BE2C (cell line): Measurements from ENCODE around the gene GUK1.

Experiments used
- DNase-seq: peaks from one replicate; pipeline ENCODE4 v3.0.0-alpha.2; 2020
- H3K27me3 ChIP-seq: fragments of 250-450 bp; sonication (Bioruptor Pico); 2 replicates; pipeline ENCODE4 v1.5.1; 2020; ENCODE audit warnings: mild to moderate bottlenecking
- H3K36me3 ChIP-seq: fragments of 250-450 bp; sonication (Bioruptor Pico); 2 replicates; pipeline ENCODE4 v1.5.1; 2020; ENCODE audit warnings: mild to moderate bottlenecking
- H3K4me1 ChIP-seq: fragments of 250-450 bp; sonication (Bioruptor Pico); 2 replicates; pipeline ENCODE4 v1.5.1; 2020
- H3K4me3 ChIP-seq: 2 replicates; pipeline ENCODE4 v1.5.1; 2011; ENCODE audit warnings: low read depth, low read length
- H3K9me3 ChIP-seq: fragments of 250-450 bp; sonication (Bioruptor Pico); 2 replicates; pipeline ENCODE4 v1.5.1; 2020
- TF ChIP-seq, protein P1 (sequence below): IDR thresholded peaks from 2 replicates; pipeline ENCODE4 v1.5.1; 2012; ENCODE audit warnings: mild to moderate bottlenecking, low read depth, low read length

Gene GUK1

DNA sequence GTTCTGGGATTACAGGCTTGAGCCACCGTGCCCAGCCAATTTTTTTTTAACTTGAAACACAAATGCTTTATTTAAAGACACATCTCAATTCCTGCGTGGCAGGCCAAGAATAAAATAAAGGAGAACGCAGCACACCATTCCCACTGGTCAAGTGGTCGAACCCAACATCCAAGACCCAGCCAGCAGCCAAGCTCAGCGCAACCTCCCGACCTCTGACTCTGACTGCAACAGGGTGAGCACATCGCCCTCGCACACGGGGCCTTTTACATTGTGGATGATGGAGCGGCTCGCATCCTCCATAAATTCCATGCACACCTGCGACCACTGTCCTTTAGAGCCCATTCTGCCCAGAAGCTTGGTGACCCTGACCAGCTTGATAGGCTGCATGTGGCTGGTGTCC lies 5.5 kb upstream of the GUK1 start:
- TF ChIP-seq, protein P1, sequence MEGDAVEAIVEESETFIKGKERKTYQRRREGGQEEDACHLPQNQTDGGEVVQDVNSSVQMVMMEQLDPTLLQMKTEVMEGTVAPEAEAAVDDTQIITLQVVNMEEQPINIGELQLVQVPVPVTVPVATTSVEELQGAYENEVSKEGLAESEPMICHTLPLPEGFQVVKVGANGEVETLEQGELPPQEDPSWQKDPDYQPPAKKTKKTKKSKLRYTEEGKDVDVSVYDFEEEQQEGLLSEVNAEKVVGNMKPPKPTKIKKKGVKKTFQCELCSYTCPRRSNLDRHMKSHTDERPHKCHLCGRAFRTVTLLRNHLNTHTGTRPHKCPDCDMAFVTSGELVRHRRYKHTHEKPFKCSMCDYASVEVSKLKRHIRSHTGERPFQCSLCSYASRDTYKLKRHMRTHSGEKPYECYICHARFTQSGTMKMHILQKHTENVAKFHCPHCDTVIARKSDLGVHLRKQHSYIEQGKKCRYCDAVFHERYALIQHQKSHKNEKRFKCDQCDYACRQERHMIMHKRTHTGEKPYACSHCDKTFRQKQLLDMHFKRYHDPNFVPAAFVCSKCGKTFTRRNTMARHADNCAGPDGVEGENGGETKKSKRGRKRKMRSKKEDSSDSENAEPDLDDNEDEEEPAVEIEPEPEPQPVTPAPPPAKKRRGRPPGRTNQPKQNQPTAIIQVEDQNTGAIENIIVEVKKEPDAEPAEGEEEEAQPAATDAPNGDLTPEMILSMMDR: no peak
- peaks cover 39% of the 10 kb centered on the region for H3K27me3 ChIP-seq

DNA sequence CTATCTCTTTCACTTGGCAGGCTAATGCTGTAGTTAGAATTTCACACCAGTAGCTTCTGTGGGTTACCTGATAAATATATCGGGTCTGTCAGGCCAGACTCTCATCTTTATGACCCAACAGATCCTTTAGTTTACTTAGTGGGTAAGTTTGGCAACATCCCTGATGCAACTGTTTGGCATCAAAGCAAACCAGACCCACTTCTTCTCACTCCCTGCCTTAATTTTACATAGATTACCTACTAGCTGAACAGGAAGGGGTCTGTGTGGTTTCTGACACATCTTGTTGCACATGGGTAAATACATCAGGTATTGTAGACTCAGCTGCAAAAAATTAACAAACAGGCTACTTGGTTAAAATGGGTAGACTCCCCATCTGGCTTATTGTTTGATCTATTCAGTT lies 3.2 kb upstream of the GUK1 start:
- Histone ChIP-seq H3K4me3 (no peak overlapping the region), H3K27me3 (peaks cover 39% of the 10 kb centered on the region), H3K4me1 (peaks cover 1% of the 10 kb centered on the region; the same call in 1 of the 2 replicates), H3K36me3 (peaks cover 2% of the 10 kb centered on the region; the same call in 1 of the 2 replicates), H3K9me3 (no peaks in the 10 kb centered on the region)
- DNase-seq: no peak
- TF ChIP-seq, protein P1: no peak

More for the DNA sequence above, 5.5 kb upstream of the GUK1 start:
- DNase-seq: no peak
- Histone ChIP-seq H3K4me3 (no peak overlapping the region), H3K4me1 (no peaks in the 10 kb centered on the region), H3K36me3 (no peaks in the 10 kb centered on the region), H3K9me3 (no peaks in the 10 kb centered on the region)

DNA sequence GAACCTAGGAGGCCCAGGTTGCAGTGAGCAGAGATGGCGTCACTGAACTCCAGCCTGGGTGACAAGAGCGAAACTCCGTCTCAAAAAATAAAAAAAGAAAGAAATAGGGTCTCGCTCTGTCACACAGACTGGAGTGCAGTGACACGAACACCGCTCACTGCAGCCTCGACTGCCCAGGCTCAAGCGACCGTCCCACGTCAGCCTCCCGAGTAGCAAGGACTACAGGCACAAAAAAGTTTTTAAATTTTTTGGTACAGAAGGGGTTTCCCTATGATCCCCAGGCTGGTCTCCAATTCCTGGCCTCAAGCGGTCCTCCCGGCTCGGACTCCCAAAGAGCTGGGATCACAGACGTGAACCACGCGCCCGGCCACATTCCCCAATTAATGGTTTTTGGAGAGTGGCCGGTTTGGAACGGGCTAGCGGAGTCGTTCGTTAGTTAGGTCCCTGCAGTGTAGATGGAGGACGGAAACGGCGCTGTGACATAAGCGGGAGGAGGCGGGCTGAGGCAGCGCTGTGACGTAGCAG lies 611 bp upstream of the GUK1 start:
- H3K9me3 ChIP-seq: no peaks in the 10 kb centered on the region
- peaks cover 6% of the 10 kb centered on the region; the same call in 1 of the 2 replicates for H3K4me1 ChIP-seq
- DNase-seq: no peak
- TF ChIP-seq, protein P1: no peak
- H3K4me3 ChIP-seq: peak overlapping the region; percentile 65
- H3K36me3 ChIP-seq: peaks cover 3% of the 10 kb centered on the region; the same call in 1 of the 2 replicates
- peaks cover 18% of the 10 kb centered on the region for H3K27me3 ChIP-seq

DNA sequence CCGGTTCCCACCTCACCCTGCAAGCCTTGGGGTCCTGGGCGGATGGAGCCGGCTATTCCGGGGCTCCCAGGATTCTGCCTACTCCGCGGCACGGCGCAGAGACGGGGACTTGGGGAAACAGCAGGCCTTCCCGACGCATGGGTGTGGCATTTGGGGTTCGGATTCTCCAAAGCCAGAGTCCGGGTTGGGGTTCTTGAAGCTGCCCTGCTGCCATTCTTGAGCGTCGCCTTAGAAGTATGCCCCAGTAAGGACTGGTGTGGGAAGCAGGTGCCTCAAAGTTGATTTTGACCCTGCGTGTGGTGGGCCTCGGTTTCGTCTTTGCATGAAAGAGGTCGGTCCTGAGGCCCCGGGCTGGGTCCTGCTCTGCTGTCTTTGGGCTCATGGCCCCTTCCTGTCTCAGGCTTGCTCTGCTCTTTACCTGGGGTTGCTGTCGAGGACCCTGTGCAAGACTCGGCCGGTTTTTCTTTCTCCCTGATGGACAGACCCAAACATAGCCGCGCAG lies 696 bp downstream of the GUK1 start:
- Histone ChIP-seq H3K36me3 (peaks cover 3% of the 10 kb centered on the region; the same call in 1 of the 2 replicates), H3K9me3 (no peaks in the 10 kb centered on the region), H3K27me3 (peaks cover 5% of the 10 kb centered on the region), H3K4me1 (peaks cover 6% of the 10 kb centered on the region; the same call in 1 of the 2 replicates), H3K4me3 (peak overlapping the region; percentile 95)
- DNase-seq: peak; percentile 6
- TF ChIP-seq, protein P1: no peak

DNA sequence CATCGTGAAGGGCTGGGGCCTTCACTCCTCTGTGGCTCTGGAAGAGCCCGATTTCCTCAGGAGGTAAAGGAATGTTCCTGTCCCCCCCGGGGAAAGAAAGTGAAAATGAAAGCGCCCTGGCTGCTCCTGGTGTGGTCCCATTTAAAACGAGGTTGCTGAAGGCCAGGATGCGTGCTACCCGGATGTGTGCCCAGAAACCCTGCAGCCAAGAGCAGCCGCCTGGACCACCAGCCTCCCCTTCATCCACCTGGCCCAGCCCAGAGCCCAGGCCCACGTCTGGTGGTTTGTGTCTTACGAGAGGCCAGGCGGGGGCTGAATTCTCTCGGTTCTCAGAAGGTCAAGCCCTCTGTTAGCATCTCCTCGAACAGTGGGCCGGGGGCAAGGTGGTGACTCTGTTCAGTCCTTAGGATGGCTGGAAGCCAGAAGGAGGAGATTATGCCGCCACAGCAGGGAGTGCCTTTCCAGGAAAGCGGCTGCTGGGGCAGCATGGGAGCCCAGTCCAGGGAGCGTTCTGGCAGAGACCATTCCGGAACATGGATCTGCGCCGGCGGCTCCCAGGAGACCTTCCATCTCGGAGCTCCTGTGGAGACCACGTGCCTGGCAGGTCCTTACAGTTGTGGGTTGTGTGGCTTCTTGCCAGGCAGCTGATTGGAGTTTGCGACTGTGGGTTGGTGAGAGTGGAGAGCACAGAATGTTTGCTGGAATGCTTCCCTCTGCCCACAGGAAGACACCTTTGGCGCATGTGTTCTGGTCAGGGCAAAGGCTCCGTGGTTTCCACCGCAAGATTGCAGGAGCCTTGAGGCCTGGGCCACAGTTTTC lies 1.4 kb downstream of the GUK1 start:
- DNase-seq: peak; percentile 87
- peaks cover 3% of the 10 kb centered on the region; the same call in 1 of the 2 replicates for H3K36me3 ChIP-seq
- H3K4me3 ChIP-seq: peak overlapping the region; percentile 95
- no peaks in the 10 kb centered on the region for H3K9me3 ChIP-seq
- H3K27me3 ChIP-seq: no peaks in the 10 kb centered on the region; the same call in 1 of the 2 replicates
- TF ChIP-seq, protein P1: no peak
- H3K4me1 ChIP-seq: peaks cover 6% of the 10 kb centered on the region; the same call in 1 of the 2 replicates
